VCaP (cell line): Measurements from ENCODE around the gene EPS8L2.

Source experiments
- H3K27ac ChIP-seq: fragments of 450-650 bp; 2 replicates; pipeline ENCODE4 v1.5.1; 2017
- TF ChIP-seq, protein P1 (sequence below): fragments of 450-650 bp; conservative IDR thresholded peaks from 2 replicates; pipeline ENCODE4 v1.5.1; 2017; ENCODE audit warnings: mild to moderate bottlenecking, moderate library complexity

Gene EPS8L2

DNA sequence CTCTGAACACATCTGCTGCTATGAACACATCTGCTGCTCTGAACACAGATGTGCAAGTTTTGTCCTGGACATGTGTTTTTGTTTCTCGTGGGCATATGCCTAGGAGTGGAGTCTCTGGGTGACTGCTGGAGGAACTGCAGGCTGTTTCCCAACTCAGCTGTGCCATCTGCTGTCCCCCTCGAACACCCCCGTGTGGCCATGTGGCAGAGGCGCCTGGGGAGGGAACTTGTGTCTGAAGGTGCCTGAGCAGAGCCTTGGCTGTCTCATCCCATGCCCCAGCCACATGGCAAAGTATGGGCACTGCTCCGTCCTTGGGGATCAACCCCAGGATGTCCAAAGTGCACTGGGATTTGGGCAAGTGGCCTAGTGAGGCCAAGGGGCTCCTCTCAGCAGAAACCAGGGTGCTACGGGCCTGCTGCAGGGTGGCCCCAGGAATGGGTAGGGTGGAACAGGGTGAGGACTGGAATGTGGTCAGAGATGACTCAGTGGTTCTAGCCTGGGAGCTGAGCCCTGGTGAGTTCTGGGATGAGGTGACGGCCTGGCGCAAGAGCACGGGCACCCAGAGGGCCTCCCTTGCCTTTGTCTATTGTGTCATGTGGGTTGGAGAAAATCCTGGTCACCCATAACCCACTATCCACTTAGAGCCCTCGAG lies 56.5 kb downstream of the EPS8L2 start:
- H3K27ac ChIP-seq, result peak overlapping the region; percentile 54
- TF ChIP-seq, protein P1, sequence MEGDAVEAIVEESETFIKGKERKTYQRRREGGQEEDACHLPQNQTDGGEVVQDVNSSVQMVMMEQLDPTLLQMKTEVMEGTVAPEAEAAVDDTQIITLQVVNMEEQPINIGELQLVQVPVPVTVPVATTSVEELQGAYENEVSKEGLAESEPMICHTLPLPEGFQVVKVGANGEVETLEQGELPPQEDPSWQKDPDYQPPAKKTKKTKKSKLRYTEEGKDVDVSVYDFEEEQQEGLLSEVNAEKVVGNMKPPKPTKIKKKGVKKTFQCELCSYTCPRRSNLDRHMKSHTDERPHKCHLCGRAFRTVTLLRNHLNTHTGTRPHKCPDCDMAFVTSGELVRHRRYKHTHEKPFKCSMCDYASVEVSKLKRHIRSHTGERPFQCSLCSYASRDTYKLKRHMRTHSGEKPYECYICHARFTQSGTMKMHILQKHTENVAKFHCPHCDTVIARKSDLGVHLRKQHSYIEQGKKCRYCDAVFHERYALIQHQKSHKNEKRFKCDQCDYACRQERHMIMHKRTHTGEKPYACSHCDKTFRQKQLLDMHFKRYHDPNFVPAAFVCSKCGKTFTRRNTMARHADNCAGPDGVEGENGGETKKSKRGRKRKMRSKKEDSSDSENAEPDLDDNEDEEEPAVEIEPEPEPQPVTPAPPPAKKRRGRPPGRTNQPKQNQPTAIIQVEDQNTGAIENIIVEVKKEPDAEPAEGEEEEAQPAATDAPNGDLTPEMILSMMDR, result no peak

DNA sequence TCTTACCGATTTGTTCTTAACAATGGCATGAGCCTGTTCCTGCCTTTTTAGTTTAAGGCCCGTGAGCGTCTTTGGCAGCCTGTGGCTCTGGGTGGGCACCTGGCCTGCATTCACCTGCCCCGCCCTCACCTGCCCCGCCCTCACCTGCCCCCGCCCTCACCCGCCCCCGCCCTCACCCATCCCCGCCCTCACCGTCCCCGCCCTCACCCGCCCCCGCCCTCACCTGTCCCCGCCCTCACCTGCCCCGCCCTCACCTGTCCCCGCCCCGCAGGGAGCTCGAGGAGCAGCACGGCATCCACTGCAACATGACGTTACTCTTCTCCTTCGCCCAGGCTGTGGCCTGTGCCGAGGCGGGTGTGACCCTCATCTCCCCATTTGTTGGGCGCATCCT lies 57.0 kb downstream of the EPS8L2 start:
- TF ChIP-seq, protein P1, result no peak
- H3K27ac ChIP-seq, result peak overlapping the region; percentile 54

GRCh38 chr11:763549-764321 lies 57.7 kb downstream of the EPS8L2 start:
- TF ChIP-seq, protein P1, result no peak
- H3K27ac ChIP-seq, result peak overlapping the region; percentile 35; the same call in 1 of the 2 replicates

GRCh38 chr11:764322-765024 lies 58.4 kb downstream of the EPS8L2 start:
- no peak overlapping the region; the same call in 1 of the 2 replicates for H3K27ac ChIP-seq
- TF ChIP-seq, protein P1, result no peak

GRCh38 chr11:765025-765801 lies 59.2 kb downstream of the EPS8L2 start:
- H3K27ac ChIP-seq, result no peak overlapping the region
- TF ChIP-seq, protein P1, result peak; percentile 77

DNA sequence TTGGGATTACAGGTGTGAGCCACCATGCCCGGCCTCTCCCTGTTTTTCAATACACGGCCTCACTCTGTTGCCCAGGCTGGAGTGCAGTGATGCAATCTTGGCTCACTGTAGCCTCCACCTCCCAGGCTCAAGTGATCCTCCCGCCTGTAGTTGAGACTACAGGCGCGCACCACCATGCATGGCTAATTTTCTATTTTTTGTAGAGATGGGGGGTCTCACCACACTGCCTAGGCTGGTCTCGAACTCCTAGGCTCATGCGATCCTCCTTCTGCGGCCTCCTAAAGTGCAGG lies 59.7 kb downstream of the EPS8L2 start:
- TF ChIP-seq, protein P1, result no peak
- no peak overlapping the region for H3K27ac ChIP-seq
